SK-N-SH treated with all-trans-retinoic acid at 6 μM for 48 hours (cell line): ENCODE results near the gene FRMD4A.

ENCODE experiments used
- ATAC-seq: fragments of 200-7000 bp; cut with Tn5 transposase; 3 replicates; pipeline ENCODE4 v1.9.1; 2020; ENCODE audit warnings: mild to moderate bottlenecking, moderate library complexity
- ARNTL ChIP-seq: fragments of 450-650 bp; formaldehyde crosslinking; IDR thresholded peaks from 2 replicates; pipeline ENCODE4 v1.5.0; 2020; ENCODE audit warnings: low read depth, mild to moderate bottlenecking, moderate library complexity, borderline replicate concordance
- BACH2 ChIP-seq: fragments of 250-450 bp; sonication (Bioruptor Pico); IDR thresholded peaks from 2 replicates; pipeline ENCODE4 v1.9.0; 2021; ENCODE audit warnings: mild to moderate bottlenecking, borderline replicate concordance
- CSDC2 ChIP-seq: fragments of 250-450 bp; sonication (Bioruptor Pico); IDR thresholded peaks from 2 replicates; pipeline ENCODE4 v1.5.0; 2020; ENCODE audit warnings: mild to moderate bottlenecking, moderate library complexity
- ESRRG ChIP-seq: fragments of 250-450 bp; sonication (Bioruptor Pico); IDR thresholded peaks from 2 replicates; pipeline ENCODE4 v1.6.1; 2021; ENCODE audit warnings: mild to moderate bottlenecking
- GLIS3 ChIP-seq: fragments of 250-450 bp; sonication (Bioruptor Pico); IDR thresholded peaks from 2 replicates; pipeline ENCODE4 v1.5.0; 2020; ENCODE audit warnings: mild to moderate bottlenecking, moderate library complexity
- ISL1 ChIP-seq: fragments of 250-450 bp; sonication (Bioruptor Pico); IDR thresholded peaks from 2 replicates; pipeline ENCODE4 v2.1.2; 2022; ENCODE audit warnings: mild to moderate bottlenecking, moderate library complexity
- OSR1 ChIP-seq: fragments of 250-450 bp; sonication (Bioruptor Pico); IDR thresholded peaks from 2 replicates; pipeline ENCODE4 v1.8.0; 2022; ENCODE audit warnings: moderate library complexity, mild to moderate bottlenecking, inconsistent platforms
- PPARA ChIP-seq: fragments of 250-450 bp; sonication (Bioruptor Pico); IDR thresholded peaks from 2 replicates; pipeline ENCODE4 v1.5.0; 2020; ENCODE audit warnings: mild to moderate bottlenecking, borderline replicate concordance
- RARB ChIP-seq: fragments of 250-450 bp; sonication (Bioruptor Pico); IDR thresholded peaks from 2 replicates; pipeline ENCODE4 v1.8.0; 2021; ENCODE audit warnings: mild to moderate bottlenecking, moderate library complexity
- SNAI2 ChIP-seq: fragments of 250-450 bp; sonication (Bioruptor Pico); IDR thresholded peaks from 2 replicates; pipeline ENCODE4 v1.5.0; 2020; ENCODE audit warnings: mild to moderate bottlenecking, moderate library complexity
- TOX ChIP-seq: fragments of 250-450 bp; sonication (Bioruptor Pico); IDR thresholded peaks from 2 replicates; pipeline ENCODE4 v1.8.0; 2021; ENCODE audit warnings: mild to moderate bottlenecking, moderate library complexity, borderline replicate concordance
- ZC3H10 ChIP-seq: fragments of 250-450 bp; sonication (Bioruptor Pico); IDR thresholded peaks from 2 replicates; pipeline ENCODE4 v1.5.1; 2021; ENCODE audit warnings: mild to moderate bottlenecking, moderate library complexity
- ZFP3 ChIP-seq: fragments of 250-450 bp; sonication (Bioruptor Pico); IDR thresholded peaks from 2 replicates; pipeline ENCODE4 v1.5.0; 2020; ENCODE audit warnings: mild to moderate bottlenecking, moderate library complexity
- ZFP30 ChIP-seq: fragments of 450-650 bp; formaldehyde crosslinking; IDR thresholded peaks from 2 replicates; pipeline ENCODE4 v1.5.0; 2022; ENCODE audit warnings: mild to moderate bottlenecking, moderate library complexity
- ZNF70 ChIP-seq: fragments of 450-650 bp; formaldehyde crosslinking; IDR thresholded peaks from 2 replicates; pipeline ENCODE4 v1.5.0; 2020; ENCODE audit warnings: mild to moderate bottlenecking, moderate library complexity
- ZNF8 ChIP-seq: fragments of 450-650 bp; formaldehyde crosslinking; IDR thresholded peaks from 2 replicates; pipeline ENCODE4 v1.5.0; 2020; ENCODE audit warnings: mild to moderate bottlenecking, moderate library complexity
- TF ChIP-seq, protein P1 (sequence below): fragments of 250-450 bp; sonication (Bioruptor Pico); IDR thresholded peaks from 2 replicates; pipeline ENCODE4 v1.5.1; 2021; ENCODE audit warnings: mild to moderate bottlenecking, moderate library complexity
- TF ChIP-seq, protein P2 (sequence below): fragments of 250-450 bp; sonication (Bioruptor Pico); IDR thresholded peaks from 2 replicates; pipeline ENCODE4 v1.5.1; 2020; ENCODE audit warnings: low read depth, mild to moderate bottlenecking, moderate library complexity
- TF ChIP-seq, protein P3 (sequence below): fragments of 250-450 bp; sonication (Bioruptor Pico); IDR thresholded peaks from 2 replicates; pipeline ENCODE4 v1.8.0; 2020; ENCODE audit warnings: mild to moderate bottlenecking, moderate library complexity, borderline replicate concordance
- TF ChIP-seq, protein P4 (sequence below): fragments of 250-450 bp; sonication (Bioruptor Pico); IDR thresholded peaks from 2 replicates; pipeline ENCODE4 v1.8.0; 2021; ENCODE audit warnings: low read depth, mild to moderate bottlenecking, moderate library complexity, borderline replicate concordance
- TF ChIP-seq, protein P5 (sequence below): fragments of 250-450 bp; sonication (Bioruptor Pico); IDR thresholded peaks from 2 replicates; pipeline ENCODE4 v1.5.0; 2020; ENCODE audit warnings: mild to moderate bottlenecking, moderate library complexity

The FRMD4A gene

DNA sequence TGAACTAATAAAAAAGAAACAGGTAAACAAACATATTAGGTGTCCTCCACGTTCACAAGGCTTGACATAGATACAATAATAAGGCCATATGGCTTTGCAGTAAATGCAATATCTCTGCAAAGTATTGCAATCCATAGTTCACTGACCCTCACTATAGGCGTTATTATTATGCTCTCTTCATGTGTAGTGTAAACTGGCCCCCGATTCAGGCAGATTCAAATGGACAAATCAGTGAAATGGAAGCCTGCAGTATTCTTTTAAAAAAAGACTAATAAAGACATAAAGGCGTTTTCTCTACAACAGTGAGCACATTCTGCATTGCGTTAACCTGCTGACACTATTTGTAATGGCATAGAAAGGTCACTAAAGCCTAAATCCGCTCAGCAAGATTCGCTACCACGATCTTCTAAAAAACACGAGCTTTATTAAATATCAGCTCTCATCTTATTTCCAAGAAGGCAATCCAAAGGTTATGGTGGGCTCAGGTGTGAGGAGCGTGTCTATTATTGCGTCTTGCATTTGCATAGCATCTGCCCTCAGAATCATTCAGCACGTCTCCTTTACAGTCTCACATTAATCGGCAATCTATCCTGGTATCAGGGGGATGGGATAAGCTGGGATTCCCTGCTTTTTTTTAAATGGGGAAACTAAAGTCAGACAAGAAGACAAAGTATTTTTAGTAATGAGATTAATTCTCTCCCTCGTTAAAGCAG is 36.2 kb downstream of the FRMD4A start:
- TF ChIP-seq CSDC2 (no peak), PPARA (CRISPR knock-in tag) (no peak), ARNTL (CRISPR knock-in tag) (no peak), ZNF8 (no peak), TOX (CRISPR knock-in tag) (no peak), GLIS3 (CRISPR knock-in tag) (no peak), BACH2 (CRISPR knock-in tag) (no peak)
- TF ChIP-seq, protein P1, sequence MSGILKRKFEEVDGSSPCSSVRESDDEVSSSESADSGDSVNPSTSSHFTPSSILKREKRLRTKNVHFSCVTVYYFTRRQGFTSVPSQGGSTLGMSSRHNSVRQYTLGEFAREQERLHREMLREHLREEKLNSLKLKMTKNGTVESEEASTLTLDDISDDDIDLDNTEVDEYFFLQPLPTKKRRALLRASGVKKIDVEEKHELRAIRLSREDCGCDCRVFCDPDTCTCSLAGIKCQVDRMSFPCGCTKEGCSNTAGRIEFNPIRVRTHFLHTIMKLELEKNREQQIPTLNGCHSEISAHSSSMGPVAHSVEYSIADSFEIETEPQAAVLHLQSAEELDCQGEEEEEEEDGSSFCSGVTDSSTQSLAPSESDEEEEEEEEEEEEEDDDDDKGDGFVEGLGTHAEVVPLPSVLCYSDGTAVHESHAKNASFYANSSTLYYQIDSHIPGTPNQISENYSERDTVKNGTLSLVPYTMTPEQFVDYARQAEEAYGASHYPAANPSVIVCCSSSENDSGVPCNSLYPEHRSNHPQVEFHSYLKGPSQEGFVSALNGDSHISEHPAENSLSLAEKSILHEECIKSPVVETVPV: no peak
- no peak for ATAC-seq

DNA sequence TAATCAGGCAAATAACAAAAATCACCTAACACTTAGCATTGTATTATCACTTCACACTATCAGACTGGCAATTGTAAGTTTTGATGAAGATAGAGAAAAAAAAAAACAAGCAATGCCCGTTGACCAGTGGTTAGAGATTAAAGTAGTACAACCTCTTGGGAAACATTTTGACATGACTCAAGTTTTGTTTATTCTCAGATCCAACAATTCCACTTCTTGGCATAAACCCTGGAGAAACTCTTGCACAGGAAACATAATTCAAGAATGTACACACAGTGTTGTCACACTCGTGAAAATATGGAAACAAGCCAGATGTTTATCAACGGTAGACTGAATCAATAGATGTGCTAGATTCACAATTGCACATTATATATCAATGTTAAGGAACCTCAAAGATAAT is 37.2 kb downstream of the FRMD4A start:
- TF ChIP-seq OSR1 (CRISPR knock-in tag) (no peak), ZNF70 (CRISPR knock-in tag) (no peak), GLIS3 (CRISPR knock-in tag) (no peak), TOX (CRISPR knock-in tag) (no peak), CSDC2 (no peak), ESRRG (CRISPR knock-in tag) (no peak), ARNTL (CRISPR knock-in tag) (no peak), PPARA (CRISPR knock-in tag) (no peak), ISL1 (CRISPR knock-in tag) (no peak)
- TF ChIP-seq, protein P2, sequence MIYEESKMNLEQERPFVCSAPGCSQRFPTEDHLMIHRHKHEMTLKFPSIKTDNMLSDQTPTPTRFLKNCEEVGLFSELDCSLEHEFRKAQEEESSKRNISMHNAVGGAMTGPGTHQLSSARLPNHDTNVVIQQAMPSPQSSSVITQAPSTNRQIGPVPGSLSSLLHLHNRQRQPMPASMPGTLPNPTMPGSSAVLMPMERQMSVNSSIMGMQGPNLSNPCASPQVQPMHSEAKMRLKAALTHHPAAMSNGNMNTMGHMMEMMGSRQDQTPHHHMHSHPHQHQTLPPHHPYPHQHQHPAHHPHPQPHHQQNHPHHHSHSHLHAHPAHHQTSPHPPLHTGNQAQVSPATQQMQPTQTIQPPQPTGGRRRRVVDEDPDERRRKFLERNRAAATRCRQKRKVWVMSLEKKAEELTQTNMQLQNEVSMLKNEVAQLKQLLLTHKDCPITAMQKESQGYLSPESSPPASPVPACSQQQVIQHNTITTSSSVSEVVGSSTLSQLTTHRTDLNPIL (CRISPR knock-in tag): no peak
- TF ChIP-seq, protein P3, sequence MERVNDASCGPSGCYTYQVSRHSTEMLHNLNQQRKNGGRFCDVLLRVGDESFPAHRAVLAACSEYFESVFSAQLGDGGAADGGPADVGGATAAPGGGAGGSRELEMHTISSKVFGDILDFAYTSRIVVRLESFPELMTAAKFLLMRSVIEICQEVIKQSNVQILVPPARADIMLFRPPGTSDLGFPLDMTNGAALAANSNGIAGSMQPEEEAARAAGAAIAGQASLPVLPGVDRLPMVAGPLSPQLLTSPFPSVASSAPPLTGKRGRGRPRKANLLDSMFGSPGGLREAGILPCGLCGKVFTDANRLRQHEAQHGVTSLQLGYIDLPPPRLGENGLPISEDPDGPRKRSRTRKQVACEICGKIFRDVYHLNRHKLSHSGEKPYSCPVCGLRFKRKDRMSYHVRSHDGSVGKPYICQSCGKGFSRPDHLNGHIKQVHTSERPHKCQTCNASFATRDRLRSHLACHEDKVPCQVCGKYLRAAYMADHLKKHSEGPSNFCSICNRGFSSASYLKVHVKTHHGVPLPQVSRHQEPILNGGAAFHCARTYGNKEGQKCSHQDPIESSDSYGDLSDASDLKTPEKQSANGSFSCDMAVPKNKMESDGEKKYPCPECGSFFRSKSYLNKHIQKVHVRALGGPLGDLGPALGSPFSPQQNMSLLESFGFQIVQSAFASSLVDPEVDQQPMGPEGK (CRISPR knock-in tag): no peak
- ATAC-seq: no peak

DNA sequence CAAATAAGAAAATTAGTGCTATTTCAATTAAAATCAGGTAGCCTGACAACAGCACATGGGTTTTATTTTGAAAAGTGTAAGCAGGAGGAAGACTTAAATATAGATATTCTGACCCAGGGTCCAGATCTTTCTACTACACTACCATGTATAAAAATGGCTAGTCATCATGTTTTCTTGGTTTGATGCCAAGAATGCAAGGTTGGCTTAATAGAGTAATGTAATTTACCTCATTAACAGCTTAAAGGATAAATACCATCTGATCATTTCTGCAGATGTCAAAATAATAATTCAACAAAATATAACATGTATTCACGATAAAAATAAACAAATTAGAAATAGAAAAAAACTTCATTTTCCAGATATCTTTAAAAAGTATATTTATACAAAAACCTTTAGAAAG is 39.4 kb downstream of the FRMD4A start:
- ATAC-seq: no peak

DNA sequence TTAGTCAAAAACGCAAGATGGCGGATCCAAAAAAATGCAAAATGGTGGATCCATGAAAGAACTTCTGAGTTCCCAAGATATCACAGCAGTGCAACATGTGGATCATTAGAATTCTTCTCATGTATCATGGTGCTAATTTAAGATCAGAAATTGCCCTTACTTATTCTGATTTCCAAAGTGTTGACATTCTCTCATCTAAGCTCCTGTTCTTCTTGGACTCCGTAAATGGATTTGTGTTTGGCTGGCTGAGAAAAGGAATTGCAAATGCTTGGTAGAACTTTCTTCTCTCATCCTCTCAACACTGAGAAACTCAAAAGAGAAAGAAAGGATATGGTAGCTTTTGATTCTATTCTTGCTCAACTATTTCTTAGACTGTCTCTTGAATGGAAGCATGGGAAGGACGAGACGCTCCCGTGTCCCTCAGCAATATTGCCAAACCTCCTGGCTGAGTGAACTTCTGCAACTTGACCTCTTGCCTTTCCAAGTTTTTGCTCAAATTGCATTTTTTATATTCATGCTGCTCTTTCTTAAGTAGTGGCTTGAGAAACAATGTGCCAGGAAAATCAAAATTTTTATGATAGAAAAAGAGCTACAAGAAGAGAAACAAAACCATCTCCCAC is 44.7 kb downstream of the FRMD4A start:
- TF ChIP-seq ESRRG (CRISPR knock-in tag) (no peak), RARB (CRISPR knock-in tag) (no peak), ZFP3 (CRISPR knock-in tag) (no peak), ISL1 (CRISPR knock-in tag) (no peak), PPARA (CRISPR knock-in tag) (no peak), ARNTL (CRISPR knock-in tag) (no peak), OSR1 (CRISPR knock-in tag) (no peak)
- TF ChIP-seq, protein P4, sequence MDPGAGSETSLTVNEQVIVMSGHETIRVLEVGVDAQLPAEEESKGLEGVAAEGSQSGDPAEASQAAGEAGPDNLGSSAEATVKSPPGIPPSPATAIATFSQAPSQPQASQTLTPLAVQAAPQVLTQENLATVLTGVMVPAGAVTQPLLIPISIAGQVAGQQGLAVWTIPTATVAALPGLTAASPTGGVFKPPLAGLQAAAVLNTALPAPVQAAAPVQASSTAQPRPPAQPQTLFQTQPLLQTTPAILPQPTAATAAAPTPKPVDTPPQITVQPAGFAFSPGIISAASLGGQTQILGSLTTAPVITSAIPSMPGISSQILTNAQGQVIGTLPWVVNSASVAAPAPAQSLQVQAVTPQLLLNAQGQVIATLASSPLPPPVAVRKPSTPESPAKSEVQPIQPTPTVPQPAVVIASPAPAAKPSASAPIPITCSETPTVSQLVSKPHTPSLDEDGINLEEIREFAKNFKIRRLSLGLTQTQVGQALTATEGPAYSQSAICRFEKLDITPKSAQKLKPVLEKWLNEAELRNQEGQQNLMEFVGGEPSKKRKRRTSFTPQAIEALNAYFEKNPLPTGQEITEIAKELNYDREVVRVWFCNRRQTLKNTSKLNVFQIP (CRISPR knock-in tag): no peak
- TF ChIP-seq, protein P2 (CRISPR knock-in tag): no peak
- TF ChIP-seq, protein P5, sequence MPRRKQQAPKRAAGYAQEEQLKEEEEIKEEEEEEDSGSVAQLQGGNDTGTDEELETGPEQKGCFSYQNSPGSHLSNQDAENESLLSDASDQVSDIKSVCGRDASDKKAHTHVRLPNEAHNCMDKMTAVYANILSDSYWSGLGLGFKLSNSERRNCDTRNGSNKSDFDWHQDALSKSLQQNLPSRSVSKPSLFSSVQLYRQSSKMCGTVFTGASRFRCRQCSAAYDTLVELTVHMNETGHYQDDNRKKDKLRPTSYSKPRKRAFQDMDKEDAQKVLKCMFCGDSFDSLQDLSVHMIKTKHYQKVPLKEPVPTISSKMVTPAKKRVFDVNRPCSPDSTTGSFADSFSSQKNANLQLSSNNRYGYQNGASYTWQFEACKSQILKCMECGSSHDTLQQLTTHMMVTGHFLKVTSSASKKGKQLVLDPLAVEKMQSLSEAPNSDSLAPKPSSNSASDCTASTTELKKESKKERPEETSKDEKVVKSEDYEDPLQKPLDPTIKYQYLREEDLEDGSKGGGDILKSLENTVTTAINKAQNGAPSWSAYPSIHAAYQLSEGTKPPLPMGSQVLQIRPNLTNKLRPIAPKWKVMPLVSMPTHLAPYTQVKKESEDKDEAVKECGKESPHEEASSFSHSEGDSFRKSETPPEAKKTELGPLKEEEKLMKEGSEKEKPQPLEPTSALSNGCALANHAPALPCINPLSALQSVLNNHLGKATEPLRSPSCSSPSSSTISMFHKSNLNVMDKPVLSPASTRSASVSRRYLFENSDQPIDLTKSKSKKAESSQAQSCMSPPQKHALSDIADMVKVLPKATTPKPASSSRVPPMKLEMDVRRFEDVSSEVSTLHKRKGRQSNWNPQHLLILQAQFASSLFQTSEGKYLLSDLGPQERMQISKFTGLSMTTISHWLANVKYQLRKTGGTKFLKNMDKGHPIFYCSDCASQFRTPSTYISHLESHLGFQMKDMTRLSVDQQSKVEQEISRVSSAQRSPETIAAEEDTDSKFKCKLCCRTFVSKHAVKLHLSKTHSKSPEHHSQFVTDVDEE (CRISPR knock-in tag): no peak
- TF ChIP-seq, all 23 proteins: peak for 0
- no peak for ATAC-seq

More for the DNA sequence above, 39.4 kb downstream of the FRMD4A start:
- TF ChIP-seq SNAI2 (no peak), ZC3H10 (CRISPR knock-in tag) (no peak), ZFP30 (no peak)
- TF ChIP-seq, all 23 proteins: peak for 0
